OCI-LY1 (cell line): ENCODE data around the gene SHANK3.

ENCODE experiments used
- EZH2 ChIP-seq: fragments of 200-600 bp; sonication (generic), shearing (Covaris generic); IDR thresholded peaks from 2 replicates; pipeline ENCODE4 v1.8.0; 2017; ENCODE audit warnings: borderline replicate concordance, mixed run types, mild to moderate bottlenecking, antibody characterized with exemption, low read length, moderate library complexity, mixed read lengths
- TF ChIP-seq, protein P1 (sequence below): fragments of 200-600 bp; sonication (generic), shearing (Covaris generic); IDR thresholded peaks from 2 replicates; pipeline ENCODE4 v1.5.1; 2017; ENCODE audit warnings: mild to moderate bottlenecking, antibody characterized with exemption, low read length, moderate library complexity, mixed read lengths

DNA sequence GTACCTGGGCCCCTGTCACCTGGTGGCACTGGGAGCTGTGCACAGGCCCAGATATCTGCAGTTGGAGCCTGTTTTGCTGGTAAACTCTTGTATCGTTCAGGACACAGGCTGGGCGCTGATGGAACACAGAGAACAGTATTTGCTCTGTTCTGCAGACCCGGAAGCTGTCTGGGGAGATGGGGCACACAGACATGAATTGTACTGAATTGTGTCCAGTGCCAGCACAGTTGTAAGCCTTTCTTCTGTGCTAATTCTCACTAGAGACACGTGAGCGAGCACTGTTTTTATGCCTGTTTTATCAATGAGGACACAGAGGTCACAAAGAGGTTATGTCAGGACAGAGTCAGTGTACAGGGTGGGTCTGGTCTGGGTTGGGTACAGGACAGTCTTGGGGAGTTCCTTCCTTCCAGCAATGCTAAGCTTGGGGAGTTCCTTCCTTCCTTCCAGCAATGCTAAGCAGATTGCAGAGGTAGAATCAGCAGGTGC lies 41.0 kb downstream of the SHANK3 start:
- no peak for TF ChIP-seq EZH2
- TF ChIP-seq, protein P1, sequence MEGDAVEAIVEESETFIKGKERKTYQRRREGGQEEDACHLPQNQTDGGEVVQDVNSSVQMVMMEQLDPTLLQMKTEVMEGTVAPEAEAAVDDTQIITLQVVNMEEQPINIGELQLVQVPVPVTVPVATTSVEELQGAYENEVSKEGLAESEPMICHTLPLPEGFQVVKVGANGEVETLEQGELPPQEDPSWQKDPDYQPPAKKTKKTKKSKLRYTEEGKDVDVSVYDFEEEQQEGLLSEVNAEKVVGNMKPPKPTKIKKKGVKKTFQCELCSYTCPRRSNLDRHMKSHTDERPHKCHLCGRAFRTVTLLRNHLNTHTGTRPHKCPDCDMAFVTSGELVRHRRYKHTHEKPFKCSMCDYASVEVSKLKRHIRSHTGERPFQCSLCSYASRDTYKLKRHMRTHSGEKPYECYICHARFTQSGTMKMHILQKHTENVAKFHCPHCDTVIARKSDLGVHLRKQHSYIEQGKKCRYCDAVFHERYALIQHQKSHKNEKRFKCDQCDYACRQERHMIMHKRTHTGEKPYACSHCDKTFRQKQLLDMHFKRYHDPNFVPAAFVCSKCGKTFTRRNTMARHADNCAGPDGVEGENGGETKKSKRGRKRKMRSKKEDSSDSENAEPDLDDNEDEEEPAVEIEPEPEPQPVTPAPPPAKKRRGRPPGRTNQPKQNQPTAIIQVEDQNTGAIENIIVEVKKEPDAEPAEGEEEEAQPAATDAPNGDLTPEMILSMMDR = no peak
